ENCODE results near the gene MARVELD2. TPM values are rescaled to one million over a fixed set of nuclear protein-coding genes. Genes with fewer than 3 reads are reported as not detected.
"Not testable (repeated sequence)": the region's sequence is repeated elsewhere in the genome, so short reads cannot be mapped to it uniquely, and the experiment has no call there.

MARVELD2 gene
- total RNA-seq, 1 experiment from 2014 or later: 0.28 TPM

DNA sequence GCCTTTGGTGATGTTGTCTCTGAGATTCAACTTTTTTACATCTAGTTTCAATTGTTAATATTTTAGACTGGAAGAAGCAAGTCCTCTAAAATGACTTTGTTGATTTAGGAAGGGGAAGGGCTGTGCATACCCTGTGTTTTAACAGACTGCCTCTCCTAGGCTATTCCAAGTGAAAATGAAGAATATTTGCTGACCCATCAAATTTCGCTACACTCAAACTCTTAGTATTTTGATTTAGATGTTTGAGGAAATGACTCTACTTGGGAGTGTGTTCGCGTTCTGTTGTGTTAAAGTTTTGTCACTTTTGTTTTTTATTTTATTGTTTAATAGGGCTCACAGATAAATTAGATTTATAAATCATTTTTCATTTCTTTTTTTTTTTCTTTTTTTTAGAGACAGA is 3.6 kb downstream of the MARVELD2 start:
- H3K4me1 ChIP-seq: no peaks in the 10 kb centered on the region
- no peaks in the 10 kb centered on the region for H3K27me3 ChIP-seq
- no peak overlapping the region for H3K27ac ChIP-seq
- H3K4me3 ChIP-seq: no peak overlapping the region
- no peaks in the 10 kb centered on the region for H3K9me3 ChIP-seq (replicated peaks)
- no peak for DNase-seq
- peaks cover 13% of the 10 kb centered on the region for H3K36me3 ChIP-seq

DNA sequence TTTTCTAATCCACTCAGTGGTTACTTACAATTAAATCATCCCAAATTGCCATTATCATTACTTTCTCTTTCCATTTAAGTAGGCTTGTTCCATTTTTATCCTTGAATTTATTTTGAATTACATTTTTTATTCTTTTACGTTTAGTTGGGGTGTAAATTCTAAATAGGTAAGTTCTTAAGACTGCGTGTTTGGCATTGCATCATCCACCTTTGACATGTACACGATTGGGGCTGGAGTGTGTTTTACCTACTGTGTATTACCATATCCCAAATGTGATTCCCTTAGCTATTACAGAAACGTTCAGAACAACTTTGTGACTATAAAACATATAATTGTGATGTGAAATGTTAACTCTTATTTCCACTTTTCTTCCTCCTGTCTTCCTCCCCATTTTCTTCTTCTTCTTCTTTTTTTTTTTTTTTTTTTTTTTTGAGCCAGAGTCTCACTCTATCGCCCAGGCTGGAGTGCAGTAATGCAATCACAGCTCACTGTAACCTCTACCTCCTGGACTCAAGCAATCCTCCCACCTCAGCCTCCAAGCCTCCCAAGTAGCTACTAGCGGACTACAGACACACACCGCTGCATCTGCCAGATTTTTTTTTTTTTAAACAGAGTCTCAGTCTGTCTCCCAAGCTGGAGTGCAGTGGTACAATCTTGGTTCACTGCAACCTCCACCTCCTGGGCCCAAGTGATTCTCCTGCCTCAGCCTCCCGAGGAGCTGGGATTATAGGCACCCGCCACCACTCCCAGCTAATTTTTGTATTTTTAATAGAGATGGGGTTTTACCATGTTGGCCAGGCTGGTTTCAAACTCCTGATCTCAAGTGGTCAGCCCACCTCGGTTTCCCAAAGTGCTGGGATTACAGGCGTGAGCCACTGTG is 16.7 kb downstream of the MARVELD2 start:
- DNase-seq: no peak
- H3K4me1 ChIP-seq: peaks cover 12% of the 10 kb centered on the region
- no peaks in the 10 kb centered on the region for H3K36me3 ChIP-seq
- no peaks in the 10 kb centered on the region for H3K27me3 ChIP-seq
- H3K4me3 ChIP-seq: no peak overlapping the region
- H3K27ac ChIP-seq: no peak overlapping the region
- no peaks in the 10 kb centered on the region for H3K9me3 ChIP-seq (replicated peaks)

DNA sequence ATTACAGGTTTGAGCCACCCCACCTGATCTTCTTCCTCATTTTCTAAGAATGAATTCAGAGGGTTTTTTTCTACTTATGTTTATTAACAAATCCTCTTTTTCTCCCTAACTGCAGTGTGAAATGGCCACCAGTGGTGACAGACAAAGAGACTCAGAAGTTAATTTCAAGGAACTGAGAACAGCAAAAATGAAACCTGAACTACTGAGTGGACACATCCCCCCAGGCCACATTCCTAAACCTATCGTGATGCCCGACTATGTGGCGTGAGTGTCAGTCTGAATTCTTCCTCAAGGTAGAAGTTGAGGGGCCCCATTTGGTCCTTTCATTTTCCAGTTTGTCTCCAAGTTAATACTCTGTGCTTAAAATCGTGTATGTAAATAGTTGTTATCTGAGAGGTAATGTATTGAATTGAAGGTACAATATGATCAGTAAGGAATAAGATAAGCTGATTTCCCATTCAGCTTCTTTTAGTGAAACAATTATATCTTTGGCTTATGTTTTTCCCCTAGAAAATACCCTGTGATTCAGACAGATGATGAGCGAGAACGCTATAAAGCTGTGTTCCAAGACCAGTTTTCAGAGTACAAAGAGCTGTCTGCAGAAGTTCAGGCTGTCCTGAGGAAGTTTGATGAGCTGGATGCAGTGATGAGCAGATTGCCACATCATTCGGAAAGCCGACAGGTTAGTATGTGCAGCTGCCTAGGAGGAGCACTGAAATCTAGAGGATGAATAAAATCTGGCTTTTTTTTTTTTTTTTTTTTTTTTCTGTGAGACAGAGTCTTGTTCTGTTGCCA is 17.7 kb downstream of the MARVELD2 start:
- no peak for DNase-seq
- no peak overlapping the region for H3K27ac ChIP-seq
- H3K9me3 ChIP-seq (replicated peaks): no peaks in the 10 kb centered on the region
- peaks cover 4% of the 10 kb centered on the region for H3K4me1 ChIP-seq
- H3K36me3 ChIP-seq: no peaks in the 10 kb centered on the region
- no peak overlapping the region for H3K4me3 ChIP-seq
- H3K27me3 ChIP-seq: no peaks in the 10 kb centered on the region

DNA sequence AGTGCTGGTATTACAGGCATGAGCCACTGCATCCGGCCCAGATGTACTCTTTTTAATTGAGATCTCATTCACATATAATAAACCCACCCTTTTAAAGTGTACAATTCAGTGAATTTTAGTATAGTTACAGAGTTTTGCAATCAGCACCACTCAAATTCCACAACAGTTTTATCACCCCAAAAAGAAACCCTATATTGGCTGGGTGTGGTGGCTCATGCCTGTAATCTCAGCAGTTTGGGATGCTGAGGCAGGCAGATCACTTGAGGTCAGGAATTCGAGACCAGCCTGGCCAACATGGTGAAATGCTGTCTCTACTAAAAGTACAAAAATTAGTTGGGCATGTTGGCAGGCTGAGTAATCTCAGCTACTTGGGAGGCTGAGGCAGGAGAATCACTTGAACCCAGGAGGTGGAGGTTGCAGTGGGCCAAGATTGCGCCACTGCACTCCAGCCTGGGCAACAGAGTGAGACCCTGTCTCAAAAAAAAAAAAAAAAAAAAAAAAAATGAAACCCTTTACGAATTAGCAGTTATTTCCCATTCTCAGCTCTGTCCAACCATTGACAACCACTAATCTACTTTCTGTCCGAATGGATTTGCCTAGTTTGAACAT is 20.5 kb downstream of the MARVELD2 start:
- not testable (repeated sequence) for H3K27me3 ChIP-seq; H3K27ac ChIP-seq; DNase-seq; H3K4me3 ChIP-seq; H3K4me1 ChIP-seq; H3K36me3 ChIP-seq; H3K9me3 ChIP-seq (replicated peaks)

DNA sequence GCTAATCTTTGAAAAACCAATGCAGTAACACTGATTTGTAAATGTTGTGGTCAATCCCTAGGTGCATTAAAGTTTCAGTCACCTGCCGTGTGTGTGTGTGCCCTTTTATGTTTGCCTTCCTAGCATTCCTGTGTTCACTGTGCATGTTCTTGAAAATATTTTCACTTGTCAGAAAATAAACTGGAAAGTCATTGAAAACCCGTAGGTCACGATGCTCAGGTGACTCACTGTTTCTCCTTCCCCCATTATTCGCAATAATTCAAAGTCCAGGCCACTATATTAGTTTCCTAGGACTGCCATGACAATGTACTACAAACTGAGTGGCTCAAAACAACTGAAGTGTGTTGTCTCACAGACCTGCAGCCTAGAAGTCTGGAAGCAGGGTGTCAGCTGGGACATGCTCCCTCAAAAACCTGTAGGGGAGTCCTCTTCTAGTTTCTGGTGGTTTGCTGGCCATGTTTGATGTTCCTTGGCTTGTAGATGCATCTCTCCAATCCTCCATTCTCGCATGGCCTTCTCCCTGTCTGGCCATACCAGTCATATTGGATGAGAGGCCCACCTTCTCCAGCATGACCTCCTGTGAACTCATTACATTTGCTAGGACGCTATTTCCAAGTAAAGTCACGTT is 29.3 kb downstream of the MARVELD2 start:
- H3K27me3 ChIP-seq: no peaks in the 10 kb centered on the region
- no peaks in the 10 kb centered on the region for H3K4me1 ChIP-seq
- no peak overlapping the region for H3K4me3 ChIP-seq
- DNase-seq: no peak
- H3K27ac ChIP-seq: no peak overlapping the region
- H3K36me3 ChIP-seq: no peaks in the 10 kb centered on the region
- no peaks in the 10 kb centered on the region for H3K9me3 ChIP-seq (replicated peaks)

DNA sequence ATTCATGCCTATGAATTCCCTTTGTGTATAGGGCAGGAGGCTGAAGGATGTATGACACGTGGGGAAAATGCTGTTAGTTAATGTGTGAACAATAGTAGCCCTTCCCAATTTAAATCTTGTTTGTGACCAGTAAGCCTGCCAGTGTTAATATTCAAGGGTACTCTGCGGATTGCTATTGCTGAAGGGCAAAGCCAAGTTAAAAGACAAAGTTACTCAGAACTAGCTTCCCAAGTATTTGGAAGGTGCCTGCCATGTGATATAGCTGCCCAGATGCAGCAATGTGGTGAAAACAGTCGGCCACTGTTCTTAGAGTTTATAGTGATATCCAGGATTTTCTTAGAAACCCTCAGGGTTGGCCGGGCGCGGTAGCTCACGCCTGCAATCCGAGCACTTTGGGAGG is 34.6 kb downstream of the MARVELD2 start:
- H3K27ac ChIP-seq: no peak overlapping the region
- H3K4me1 ChIP-seq: no peaks in the 10 kb centered on the region
- no peaks in the 10 kb centered on the region for H3K27me3 ChIP-seq
- DNase-seq: no peak
- H3K36me3 ChIP-seq: no peaks in the 10 kb centered on the region
- H3K9me3 ChIP-seq (replicated peaks): no peaks in the 10 kb centered on the region
- no peak overlapping the region for H3K4me3 ChIP-seq

DNA sequence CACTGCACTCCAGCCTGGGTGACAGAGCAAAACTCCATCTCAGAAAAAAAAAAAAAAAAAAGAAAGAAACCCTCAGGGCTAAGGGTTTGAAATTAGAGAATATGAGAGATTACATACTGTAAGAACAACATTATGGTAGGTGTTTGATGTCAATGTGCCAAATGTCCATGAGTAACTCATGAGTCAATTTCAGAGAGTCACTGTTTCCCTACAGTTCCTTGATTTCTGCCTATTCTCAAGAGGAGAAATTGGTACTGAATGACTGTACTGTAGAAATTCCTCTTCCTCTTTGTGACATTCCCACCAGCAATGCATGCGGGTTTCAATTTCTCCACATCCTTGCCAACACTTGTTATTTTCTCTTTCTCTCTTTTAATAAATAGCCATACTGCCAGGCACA is 35.2 kb downstream of the MARVELD2 start:
- Histone ChIP-seq H3K27ac (no peak overlapping the region), H3K4me1 (no peaks in the 10 kb centered on the region), H3K27me3 (no peaks in the 10 kb centered on the region), H3K4me3 (no peak overlapping the region), H3K9me3 (replicated peaks) (no peaks in the 10 kb centered on the region), H3K36me3 (no peaks in the 10 kb centered on the region)
- no peak for DNase-seq

DNA sequence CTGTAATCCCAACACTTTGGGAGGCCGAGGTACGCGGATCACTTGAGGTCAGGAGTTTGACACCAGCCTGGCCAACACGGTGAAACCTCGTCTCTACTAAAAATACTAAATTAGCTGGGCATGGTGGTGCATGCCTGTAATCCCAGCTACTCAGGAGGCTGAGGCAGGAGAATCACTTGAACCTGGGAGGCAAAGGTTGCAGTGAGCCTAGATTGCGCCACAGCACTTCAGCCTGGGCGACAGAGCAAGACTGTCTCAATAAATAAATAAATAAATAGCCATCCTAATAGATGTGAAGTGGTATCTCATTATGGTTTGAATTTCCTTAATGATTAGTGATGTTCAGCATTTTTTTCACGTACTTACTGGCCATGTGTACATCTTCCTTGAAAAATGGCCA is 35.6 kb downstream of the MARVELD2 start:
- H3K36me3 ChIP-seq; DNase-seq; H3K4me1 ChIP-seq; H3K27ac ChIP-seq; H3K27me3 ChIP-seq; H3K4me3 ChIP-seq; H3K9me3 ChIP-seq (replicated peaks): not testable (repeated sequence)

DNA sequence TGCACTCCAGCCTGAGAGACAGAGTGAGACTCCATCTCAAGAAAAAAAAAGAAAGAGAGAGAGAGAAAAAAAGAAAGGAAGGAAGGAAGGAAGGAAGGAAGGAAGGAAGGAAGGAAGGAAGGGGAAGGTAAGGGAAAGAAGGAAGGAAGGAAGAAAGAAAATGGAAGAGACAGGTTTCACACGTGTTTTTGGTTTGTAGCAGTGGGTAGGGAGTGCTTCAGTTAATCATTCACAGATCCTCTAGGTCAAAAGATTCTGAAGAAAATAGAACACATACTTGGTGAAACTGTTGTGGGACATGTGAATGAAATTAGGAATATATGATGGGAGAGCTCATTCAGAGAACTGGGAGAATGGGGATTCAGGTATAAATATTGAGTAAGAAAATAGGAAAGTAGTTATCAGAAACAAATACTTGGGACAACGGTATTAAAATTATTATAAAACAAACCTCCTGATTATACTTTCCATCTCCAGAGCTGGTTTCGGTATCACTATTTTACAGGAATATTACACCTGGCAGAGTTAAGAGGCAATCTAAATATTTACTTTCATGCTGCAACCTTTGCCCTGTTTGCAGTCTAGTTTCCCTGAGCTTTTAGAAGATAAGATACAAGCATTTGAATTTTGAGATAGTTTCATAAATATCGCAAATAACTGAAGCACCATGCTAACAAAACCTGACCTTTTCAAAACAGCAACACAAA is 37.2 kb downstream of the MARVELD2 start:
- Histone ChIP-seq H3K4me3 (no peak overlapping the region), H3K27ac (no peak overlapping the region), H3K27me3 (no peaks in the 10 kb centered on the region), H3K9me3 (replicated peaks) (no peaks in the 10 kb centered on the region), H3K4me1 (no peaks in the 10 kb centered on the region), H3K36me3 (no peaks in the 10 kb centered on the region)
- no peak for DNase-seq

DNA sequence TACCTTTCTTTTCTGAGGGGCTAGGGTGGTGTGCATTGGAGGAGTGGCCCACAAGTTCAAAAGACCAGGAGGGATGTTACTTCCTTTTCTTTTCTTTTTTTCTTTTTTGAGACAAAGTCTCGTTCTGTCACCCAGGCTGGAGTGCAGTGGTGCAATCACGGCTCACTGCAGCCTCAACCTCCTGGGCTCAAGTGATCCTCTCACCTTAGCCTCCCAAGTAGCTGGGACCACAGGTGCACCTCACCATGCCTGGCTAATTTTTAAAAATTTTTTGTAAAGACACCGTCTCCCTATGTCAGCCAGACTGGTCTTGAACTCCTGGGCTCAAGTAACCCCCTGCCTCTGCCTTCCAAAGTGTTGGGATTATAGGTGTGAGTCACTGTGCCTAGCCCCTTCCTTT is 38.6 kb downstream of the MARVELD2 start:
- not testable (repeated sequence) for DNase-seq; H3K27ac ChIP-seq; H3K9me3 ChIP-seq (replicated peaks); H3K27me3 ChIP-seq; H3K4me3 ChIP-seq; H3K4me1 ChIP-seq; H3K36me3 ChIP-seq

DNA sequence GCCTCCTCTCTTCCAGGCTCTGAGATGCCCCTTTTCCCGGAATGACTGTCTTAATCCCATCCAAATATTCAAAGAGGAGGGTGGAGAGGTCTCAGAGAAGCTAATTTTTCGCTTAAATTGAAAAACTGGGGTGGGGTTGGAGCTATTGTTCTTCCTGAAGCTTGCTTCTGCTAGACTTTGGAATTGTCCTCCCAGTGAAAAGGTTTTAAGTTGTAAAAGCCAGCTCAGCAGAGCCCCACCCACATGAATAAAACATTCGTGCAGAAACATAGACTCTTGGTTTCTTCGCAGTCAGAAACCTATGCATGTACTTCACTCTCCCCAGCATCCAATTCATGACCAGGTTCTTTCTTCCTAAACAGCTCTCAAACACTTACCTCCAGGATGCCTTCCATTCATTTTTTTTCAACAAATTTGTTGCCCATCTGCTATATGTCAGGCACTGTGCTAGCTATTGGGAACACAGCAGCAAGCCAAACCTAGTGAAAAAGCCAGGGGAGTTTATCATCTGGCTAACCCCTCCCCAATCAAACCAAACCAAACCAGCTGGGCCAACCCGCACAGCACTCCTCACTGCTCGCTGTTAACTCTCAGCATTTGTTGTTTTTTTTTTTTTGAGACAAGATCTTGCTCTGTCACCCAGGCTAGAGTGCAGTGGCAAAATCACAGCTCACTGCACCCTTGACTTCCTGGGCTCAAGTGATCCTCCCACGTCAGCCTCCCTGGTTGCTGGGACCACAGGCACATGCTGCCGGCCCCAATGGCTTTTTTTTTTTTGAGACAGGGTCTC is 39.7 kb downstream of the MARVELD2 start:
- Histone ChIP-seq H3K36me3 (no peaks in the 10 kb centered on the region), H3K9me3 (replicated peaks) (0 out of 2 replicates have a peak, but pooled peaks cover 3% of the 10 kb centered on the region), H3K27me3 (no peaks in the 10 kb centered on the region), H3K4me3 (no peak overlapping the region), H3K4me1 (no peaks in the 10 kb centered on the region), H3K27ac (no peak overlapping the region)
- DNase-seq: no peak

DNA sequence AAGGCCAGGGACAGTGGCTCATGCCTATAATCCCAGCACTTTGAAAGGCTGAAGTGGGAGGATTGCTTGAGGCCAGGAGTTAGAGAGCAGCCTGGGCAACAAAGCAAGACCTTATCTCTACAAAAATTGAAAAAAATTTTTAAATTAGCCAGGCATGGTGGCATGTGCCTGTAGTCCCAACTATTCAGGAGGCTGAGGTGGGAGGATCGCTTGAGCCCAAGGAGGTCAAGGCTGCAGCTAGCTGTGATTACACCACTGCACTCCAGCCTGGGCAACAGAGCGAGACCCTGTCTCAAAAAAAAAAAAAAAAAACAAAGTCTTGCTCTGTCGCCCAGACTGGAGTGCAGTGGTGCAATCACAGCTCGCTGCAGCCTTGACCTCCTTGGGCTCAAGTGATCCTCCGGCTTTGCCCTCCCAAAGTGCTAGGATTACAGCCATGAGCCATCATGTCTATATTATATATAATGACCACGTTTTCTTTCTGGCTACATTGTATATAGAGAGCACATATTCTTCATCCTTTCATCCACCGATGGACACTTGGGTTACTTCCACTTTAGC is 40.6 kb downstream of the MARVELD2 start:
- DNase-seq; H3K4me3 ChIP-seq; H3K27ac ChIP-seq; H3K4me1 ChIP-seq; H3K9me3 ChIP-seq (replicated peaks); H3K27me3 ChIP-seq; H3K36me3 ChIP-seq: not testable (repeated sequence)

DNA sequence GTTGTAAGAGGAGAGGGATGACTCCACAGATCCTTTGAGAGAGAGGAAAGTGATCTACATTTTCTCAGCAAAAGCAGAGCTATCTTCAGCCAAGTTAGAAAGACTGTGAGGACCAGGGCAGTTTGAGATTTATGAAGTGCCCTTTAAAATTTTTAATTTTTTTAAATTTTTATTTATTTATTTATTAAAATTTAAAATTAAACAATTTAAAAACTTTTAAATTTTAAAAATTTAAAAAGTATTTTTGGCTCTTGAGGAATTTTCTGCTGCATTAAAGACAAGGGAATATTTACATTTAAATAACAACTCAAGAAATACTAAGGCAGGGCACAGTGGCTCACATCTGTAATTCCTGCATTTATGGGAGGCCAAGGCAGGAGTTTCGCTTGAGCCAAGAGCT is 47.3 kb downstream of the MARVELD2 start:
- H3K4me3 ChIP-seq: no peak overlapping the region
- H3K36me3 ChIP-seq: no peaks in the 10 kb centered on the region
- no peak overlapping the region for H3K27ac ChIP-seq
- 0 out of 2 replicates have a peak, but pooled peaks cover 3% of the 10 kb centered on the region for H3K9me3 ChIP-seq (replicated peaks)
- no peak for DNase-seq
- H3K27me3 ChIP-seq: no peaks in the 10 kb centered on the region
- no peaks in the 10 kb centered on the region for H3K4me1 ChIP-seq

Measured in SJCRH30 (cell line).